ENCODE measurements around the gene RNF182.
A peak's percentile ranks its signal among the peaks of the same experiment; 100 is the strongest.
"Not testable (repeated sequence)": the region's sequence is repeated elsewhere in the genome, so short reads cannot be mapped to it uniquely, and the experiment has no call there.

Gene RNF182

GRCh38 chr6:13924949-13925881 lies at the start of gene RNF182:
TSS of gene RNF182 (plus strand) at chr6:13924952. CDS start at chr6:13977120, 52,168 bp downstream.
- TF ChIP-seq CTCF (conservative IDR thresholded peaks at IDR 0.05): no peak
- no peak for TF ChIP-seq ZFX (IDR thresholded peaks at IDR 0.05)
- peak within 1 kb of the TSS; percentile 1; the same call in 1 of the 2 replicates for H3K27ac ChIP-seq

GRCh38 chr6:13877051-13877450 lies 47.7 kb upstream of the RNF182 start:
- no peak for TF ChIP-seq ZFX (IDR thresholded peaks at IDR 0.05)
- no peak for TF ChIP-seq CTCF (conservative IDR thresholded peaks at IDR 0.05)
- no peak overlapping the region for H3K27ac ChIP-seq

- not testable (repeated sequence) for H3K27ac ChIP-seq
Observed at GRCh38 chr6:13880061-13880663, 44.6 kb upstream of the RNF182 start.

- TF ChIP-seq ZFX (IDR thresholded peaks at IDR 0.05) (no peak), CTCF (conservative IDR thresholded peaks at IDR 0.05) (no peak)
- H3K27ac ChIP-seq: no peak overlapping the region
Observed at GRCh38 chr6:13881621-13882165, 43.1 kb upstream of the RNF182 start.

GRCh38 chr6:13883966-13884365 lies 40.8 kb upstream of the RNF182 start:
- no peak for TF ChIP-seq CTCF (conservative IDR thresholded peaks at IDR 0.05)
- no peak for TF ChIP-seq ZFX (IDR thresholded peaks at IDR 0.05)
- H3K27ac ChIP-seq: no peak overlapping the region

GRCh38 chr6:13884397-13884796 lies 40.4 kb upstream of the RNF182 start:
- H3K27ac ChIP-seq: no peak overlapping the region
- no peak for TF ChIP-seq CTCF (conservative IDR thresholded peaks at IDR 0.05)
- no peak for TF ChIP-seq ZFX (IDR thresholded peaks at IDR 0.05)

- no peak for TF ChIP-seq ZFX (IDR thresholded peaks at IDR 0.05)
- no peak for TF ChIP-seq CTCF (conservative IDR thresholded peaks at IDR 0.05)
- H3K27ac ChIP-seq: no peak overlapping the region
Observed at GRCh38 chr6:13885601-13886000, 39.2 kb upstream of the RNF182 start.

Data from C4-2B (cell line).